Neural progenitor cell (in vitro differentiated cells): ENCODE results near the gene ZNF18. TPM values are rescaled to one million over a fixed set of nuclear protein-coding genes. Genes with fewer than 3 reads are reported as not detected.

Source experiments
- DNase-seq: peaks from one replicate; pipeline ENCODE4 v3.0.0-alpha.2; 2016; ENCODE audit warnings: low spot score
- H2AFZ ChIP-seq: fragments of 200-600 bp; sonication (generic); replicated peaks from 2 replicates; pipeline ENCODE4 v1.6.1; 2016; ENCODE audit warnings: antibody characterized with exemption
- H3F3A ChIP-seq: fragments of 200-600 bp; sonication (generic); 2 replicates; pipeline ENCODE4 v1.6.1; 2016; ENCODE audit warnings: antibody characterized with exemption, low read depth
- H3K27ac ChIP-seq: fragments of 200-600 bp; sonication (generic); 2 replicates; pipeline ENCODE4 v1.5.1; 2016; ENCODE audit warnings: mild to moderate bottlenecking
- H3K27me3 ChIP-seq: fragments of 200-600 bp; sonication (generic); 2 replicates; pipeline ENCODE4 v1.6.1; 2016; ENCODE audit warnings: mild to moderate bottlenecking, moderate library complexity
- H3K36me3 ChIP-seq: fragments of 200-600 bp; sonication (generic); 2 replicates; pipeline ENCODE4 v1.5.1; 2016
- H3K4me1 ChIP-seq: fragments of 200-600 bp; sonication (generic); 2 replicates; pipeline ENCODE4 v1.6.1; 2016; ENCODE audit warnings: mixed run types
- H3K4me2 ChIP-seq: fragments of 200-600 bp; sonication (generic); 2 replicates; pipeline ENCODE4 v1.6.1; 2016
- H3K4me3 ChIP-seq: fragments of 200-600 bp; sonication (generic); 2 replicates; pipeline ENCODE4 v1.5.1; 2016
- H3K79me2 ChIP-seq: fragments of 200-600 bp; sonication (generic); 2 replicates; pipeline ENCODE4 v1.6.1; 2016; ENCODE audit warnings: low read depth
- H3K9ac ChIP-seq: fragments of 200-600 bp; sonication (generic); 2 replicates; pipeline ENCODE4 v1.6.1; 2016
- H3K9me3 ChIP-seq: fragments of 200-600 bp; sonication (generic); 2 replicates; pipeline ENCODE4 v1.5.1; 2016; ENCODE audit warnings: low read depth
- H4K20me1 ChIP-seq: fragments of 200-600 bp; sonication (generic); 2 replicates; pipeline ENCODE4 v1.6.1; 2016; ENCODE audit warnings: low read depth
- H3K27ac Mint-ChIP-seq: 3 replicates; pipeline ENCODE4 v1.8.0; 2021; ENCODE audit warnings: mixed read lengths
- H3K27me3 Mint-ChIP-seq: 2 replicates; pipeline ENCODE4 v1.8.0; 2022; ENCODE audit warnings: low read depth, mild to moderate bottlenecking, inconsistent platforms, moderate library complexity, mixed read lengths; ENCODE audit not compliant: insufficient read depth
- H3K36me3 Mint-ChIP-seq: 3 replicates; pipeline ENCODE4 v1.8.0; 2021; ENCODE audit warnings: mixed read lengths
- H3K4me1 Mint-ChIP-seq: 3 replicates; pipeline ENCODE4 v1.8.0; 2021; ENCODE audit warnings: mixed read lengths
- H3K4me3 Mint-ChIP-seq: 3 replicates; pipeline ENCODE4 v1.8.0; 2021; ENCODE audit warnings: mild to moderate bottlenecking, moderate library complexity, mixed read lengths
- H3K9me3 Mint-ChIP-seq: 3 replicates; pipeline ENCODE4 v1.8.0; 2020; ENCODE audit warnings: mixed read lengths
- CTCF ChIP-seq: fragments of 200-600 bp; sonication (generic); IDR thresholded peaks from 2 replicates; pipeline ENCODE4 v1.5.1; 2017; ENCODE audit warnings: antibody characterized with exemption, mild to moderate bottlenecking
- EZH2 ChIP-seq: fragments of 200-600 bp; sonication (generic); IDR thresholded peaks from 2 replicates; pipeline ENCODE4 v1.6.1; 2017; ENCODE audit warnings: antibody characterized with exemption, mild to moderate bottlenecking, moderate library complexity
- EZH2phosphoT487 ChIP-seq: fragments of 200-600 bp; sonication (generic); IDR thresholded peaks from 2 replicates; pipeline ENCODE4 v1.6.1; 2017; ENCODE audit warnings: antibody characterized with exemption
- total RNA-seq: library from RNA; depleted of rRNA; stranded (reverse); fragments of >200 nt; gene quantifications from 2 replicates; pipeline ENCODE4 v1.2.3, GENCODE V29; 2015; ENCODE audit warnings: low replicate concordance

The ZNF18 gene
- total RNA-seq, 1 donor from 2014 or later: 15.9 TPM

DNA sequence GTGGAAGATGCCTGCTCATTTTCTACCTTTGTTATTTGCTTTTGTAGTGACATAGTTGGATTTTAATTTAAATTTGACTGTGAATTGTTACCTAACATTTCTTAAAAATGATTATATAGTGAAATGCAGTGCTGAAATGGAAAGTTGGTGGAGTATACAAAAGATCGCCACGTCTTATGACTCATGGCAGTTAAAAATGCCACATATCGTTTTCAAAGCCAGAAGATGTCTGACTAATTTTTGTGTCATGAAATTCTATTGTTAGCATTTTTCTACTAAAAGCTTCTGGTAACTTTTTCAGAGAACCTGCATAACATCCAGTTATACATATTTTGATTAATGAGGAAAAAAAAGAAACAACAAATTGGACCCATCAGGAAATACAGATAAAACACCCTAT lies 44.0 kb upstream of the ZNF18 start:
- H3K27me3 ChIP-seq: no peaks in the 10 kb centered on the region
- peaks cover 65% of the 10 kb centered on the region for H4K20me1 ChIP-seq
- H3K36me3 ChIP-seq: no peaks in the 10 kb centered on the region
- peaks cover 31% of the 10 kb centered on the region for H3K36me3 Mint-ChIP-seq
- peaks cover 6% of the 10 kb centered on the region for H3F3A ChIP-seq
- peaks cover 24% of the 10 kb centered on the region for H3K9me3 Mint-ChIP-seq
- H3K27ac ChIP-seq: no peak overlapping the region
- H3K27me3 Mint-ChIP-seq: peaks cover 2% of the 10 kb centered on the region
- no peak overlapping the region for H2AFZ ChIP-seq
- DNase-seq: no peak
- no peak overlapping the region for H3K9ac ChIP-seq
- no peak overlapping the region for H3K4me3 ChIP-seq
- TF ChIP-seq EZH2: no peak
- TF ChIP-seq CTCF: no peak
- no peak for TF ChIP-seq EZH2phosphoT487
- H3K9me3 ChIP-seq: no peaks in the 10 kb centered on the region
- H3K4me2 ChIP-seq: no peak overlapping the region
- H3K27ac Mint-ChIP-seq: no peak overlapping the region
- no peaks in the 10 kb centered on the region for H3K4me1 Mint-ChIP-seq
- H3K4me1 ChIP-seq: peaks cover 8% of the 10 kb centered on the region
- peaks cover 100% of the 10 kb centered on the region for H3K79me2 ChIP-seq
- H3K4me3 Mint-ChIP-seq: no peak overlapping the region

DNA sequence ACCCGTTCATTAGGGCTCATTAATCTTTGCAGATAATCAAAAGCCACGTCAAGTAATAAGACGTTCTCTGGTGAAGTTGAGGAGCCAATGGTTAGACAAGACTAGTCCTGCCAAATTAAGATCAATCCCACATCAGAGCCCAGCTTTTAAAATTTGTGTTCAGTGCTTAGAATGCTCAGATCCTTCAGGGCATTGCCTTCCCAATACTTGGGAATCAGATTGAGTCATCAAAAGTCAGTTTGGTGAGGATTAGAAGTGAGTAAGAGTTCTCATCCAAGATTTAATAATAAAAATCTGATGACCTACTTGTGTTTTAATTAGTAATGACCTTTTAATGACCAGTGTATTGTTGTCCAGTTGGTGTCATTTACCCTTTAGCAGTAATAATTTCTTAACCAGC lies 43.2 kb upstream of the ZNF18 start:
- H3K27me3 Mint-ChIP-seq: peaks cover 2% of the 10 kb centered on the region
- H3K4me3 ChIP-seq: no peak overlapping the region
- no peak overlapping the region for H3K4me3 Mint-ChIP-seq
- no peaks in the 10 kb centered on the region for H3K27me3 ChIP-seq
- peaks cover 20% of the 10 kb centered on the region for H3K9me3 Mint-ChIP-seq
- H2AFZ ChIP-seq: no peak overlapping the region
- peaks cover 100% of the 10 kb centered on the region for H3K79me2 ChIP-seq
- H3K27ac ChIP-seq: no peak overlapping the region
- no peak overlapping the region for H3K27ac Mint-ChIP-seq
- TF ChIP-seq EZH2 (no peak), CTCF (no peak), EZH2phosphoT487 (no peak)
- no peak for DNase-seq
- H3K4me1 ChIP-seq: no peaks in the 10 kb centered on the region
- no peak overlapping the region for H3K4me2 ChIP-seq
- H3K36me3 ChIP-seq: no peaks in the 10 kb centered on the region
- no peaks in the 10 kb centered on the region for H3F3A ChIP-seq
- no peaks in the 10 kb centered on the region for H3K9me3 ChIP-seq
- no peaks in the 10 kb centered on the region for H3K4me1 Mint-ChIP-seq
- peaks cover 65% of the 10 kb centered on the region for H4K20me1 ChIP-seq
- H3K9ac ChIP-seq: no peak overlapping the region
- H3K36me3 Mint-ChIP-seq: peaks cover 35% of the 10 kb centered on the region

DNA sequence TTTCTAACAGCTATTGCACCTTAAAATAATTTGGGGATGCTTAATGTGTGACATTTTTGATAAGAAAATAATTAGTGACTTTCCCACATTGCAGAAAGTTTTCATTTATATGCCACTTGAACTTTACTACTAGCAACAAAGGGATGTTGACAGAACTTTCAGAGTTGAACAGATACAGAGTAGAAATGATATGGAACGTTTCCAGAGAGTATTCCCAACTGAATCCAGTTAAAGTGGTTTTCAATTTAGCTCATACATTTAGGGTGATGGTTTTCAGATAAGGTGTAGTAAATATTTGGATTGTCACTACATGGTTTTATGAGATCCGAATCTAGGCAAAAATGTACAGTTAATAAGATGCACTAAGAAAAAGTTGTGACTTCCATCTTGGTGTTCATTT lies 40.7 kb upstream of the ZNF18 start:
- H3K27ac ChIP-seq: no peak overlapping the region
- H4K20me1 ChIP-seq: peaks cover 67% of the 10 kb centered on the region

More for the DNA sequence above, 40.7 kb upstream of the ZNF18 start:
- Histone ChIP-seq H3K9ac (no peak overlapping the region), H3K27me3 (no peaks in the 10 kb centered on the region), H2AFZ (no peak overlapping the region), H3K9me3 (no peaks in the 10 kb centered on the region), H3K79me2 (peaks cover 100% of the 10 kb centered on the region), H3K4me3 (no peak overlapping the region), H3K4me1 (no peaks in the 10 kb centered on the region), H3F3A (no peaks in the 10 kb centered on the region), H3K4me2 (no peak overlapping the region), H3K36me3 (no peaks in the 10 kb centered on the region)
- no peak overlapping the region for H3K27ac Mint-ChIP-seq
- H3K36me3 Mint-ChIP-seq: peaks cover 37% of the 10 kb centered on the region
- H3K4me1 Mint-ChIP-seq: no peaks in the 10 kb centered on the region
- no peak for DNase-seq
- no peak for TF ChIP-seq EZH2phosphoT487
- no peak for TF ChIP-seq CTCF
- no peak for TF ChIP-seq EZH2
- no peak overlapping the region for H3K4me3 Mint-ChIP-seq
- H3K27me3 Mint-ChIP-seq: no peaks in the 10 kb centered on the region
- peaks cover 9% of the 10 kb centered on the region for H3K9me3 Mint-ChIP-seq
